Memory B cell (primary cell): ENCODE measurements around the gene KIAA0513.

Experiments
- ATAC-seq: fragments of 150-1000 bp; cut with Tn5 transposase; 2 replicates; pipeline ENCODE4 v1.10.0; 2021; ENCODE audit warnings: low read depth, mild to moderate bottlenecking, moderate library complexity
- DNase-seq, 2 donors: peaks; one replicate each; pipeline ENCODE4 v3.0.0; 2022; ENCODE audit warnings: low spot score in 2 of 2
- H3K27ac Mint-ChIP-seq: one replicate; pipeline ENCODE4 v1.8.0; 2022; ENCODE audit warnings: mild to moderate bottlenecking, moderate library complexity, mixed read lengths
- H3K27me3 Mint-ChIP-seq: one replicate; pipeline ENCODE4 v1.8.0; 2022; ENCODE audit warnings: mixed read lengths
- H3K36me3 Mint-ChIP-seq: one replicate; pipeline ENCODE4 v1.8.0; 2022; ENCODE audit warnings: mild to moderate bottlenecking, mixed read lengths
- H3K4me1 Mint-ChIP-seq: one replicate; pipeline ENCODE4 v1.8.0; 2022; ENCODE audit warnings: mixed read lengths
- H3K4me3 Mint-ChIP-seq: one replicate; pipeline ENCODE4 v1.8.0; 2022; ENCODE audit warnings: mild to moderate bottlenecking, moderate library complexity, mixed read lengths
- H3K9me3 Mint-ChIP-seq: one replicate; pipeline ENCODE4 v1.8.0; 2022; ENCODE audit warnings: mixed read lengths

KIAA0513 gene

GRCh38 chr16:85082173-85083050 is 54.8 kb downstream of the KIAA0513 start:
- peaks cover 21% of the 10 kb centered on the region for H3K4me1 Mint-ChIP-seq
- H3K9me3 Mint-ChIP-seq, result no peaks in the 10 kb centered on the region
- peaks cover 1% of the 10 kb centered on the region for H3K36me3 Mint-ChIP-seq
- DNase-seq, result peak in 1 of 2 donors; percentile 27
- ATAC-seq, result peak; percentile 50
- H3K27me3 Mint-ChIP-seq, result peaks cover 9% of the 10 kb centered on the region
- H3K27ac Mint-ChIP-seq, result no peak overlapping the region
- H3K4me3 Mint-ChIP-seq, result peak overlapping the region; percentile 73

GRCh38 chr16:85083051-85083639 is 55.5 kb downstream of the KIAA0513 start:
- Mint-ChIP-seq H3K4me3 (peak overlapping the region; percentile 73), H3K36me3 (peaks cover 1% of the 10 kb centered on the region), H3K4me1 (peaks cover 21% of the 10 kb centered on the region), H3K9me3 (no peaks in the 10 kb centered on the region), H3K27ac (no peak overlapping the region), H3K27me3 (peaks cover 9% of the 10 kb centered on the region)
- DNase-seq, result no peak
- ATAC-seq, result peak; percentile 41

GRCh38 chr16:85084841-85085510 is 57.4 kb downstream of the KIAA0513 start:
- H3K27ac Mint-ChIP-seq, result no peak overlapping the region
- peaks cover 1% of the 10 kb centered on the region for H3K36me3 Mint-ChIP-seq

GRCh38 chr16:85085721-85086120 is 58.1 kb downstream of the KIAA0513 start:
- DNase-seq, result no peak
- ATAC-seq, result no peak
- H3K27ac Mint-ChIP-seq, result no peak overlapping the region
- H3K36me3 Mint-ChIP-seq, result peaks cover 1% of the 10 kb centered on the region
- H3K9me3 Mint-ChIP-seq, result no peaks in the 10 kb centered on the region
- H3K27me3 Mint-ChIP-seq, result peaks cover 14% of the 10 kb centered on the region
- H3K4me1 Mint-ChIP-seq, result peaks cover 21% of the 10 kb centered on the region
- H3K4me3 Mint-ChIP-seq, result no peak overlapping the region

More at GRCh38 chr16:85084841-85085510, 57.4 kb downstream of the KIAA0513 start:
- H3K27me3 Mint-ChIP-seq, result peaks cover 12% of the 10 kb centered on the region
- DNase-seq, result no peak
- no peak overlapping the region for H3K4me3 Mint-ChIP-seq
- H3K4me1 Mint-ChIP-seq, result peaks cover 21% of the 10 kb centered on the region
- H3K9me3 Mint-ChIP-seq, result no peaks in the 10 kb centered on the region
- no peak for ATAC-seq

GRCh38 chr16:85086347-85087291 is 59.0 kb downstream of the KIAA0513 start:
- Mint-ChIP-seq H3K9me3 (no peaks in the 10 kb centered on the region), H3K36me3 (peaks cover 1% of the 10 kb centered on the region), H3K4me3 (no peak overlapping the region), H3K27me3 (peaks cover 14% of the 10 kb centered on the region), H3K27ac (no peak overlapping the region), H3K4me1 (peaks cover 21% of the 10 kb centered on the region)
- peak; percentile 81 for ATAC-seq
- peak; percentile 61 to 74 for DNase-seq

- no peak for DNase-seq
- H3K27ac Mint-ChIP-seq, result no peak overlapping the region
- H3K36me3 Mint-ChIP-seq, result peaks cover 1% of the 10 kb centered on the region
These were observed 60.4 kb downstream of the KIAA0513 start for GRCh38 chr16:85087899-85088569.

GRCh38 chr16:85088570-85089199 is 61.1 kb downstream of the KIAA0513 start:
- Mint-ChIP-seq H3K9me3 (no peaks in the 10 kb centered on the region), H3K27ac (no peak overlapping the region), H3K4me3 (no peak overlapping the region), H3K36me3 (peaks cover 1% of the 10 kb centered on the region), H3K4me1 (peaks cover 12% of the 10 kb centered on the region), H3K27me3 (peaks cover 11% of the 10 kb centered on the region)
- ATAC-seq (no peak), DNase-seq (no peak)

More at GRCh38 chr16:85087899-85088569, 60.4 kb downstream of the KIAA0513 start:
- Mint-ChIP-seq H3K4me3 (no peak overlapping the region), H3K27me3 (peaks cover 11% of the 10 kb centered on the region), H3K4me1 (peaks cover 17% of the 10 kb centered on the region), H3K9me3 (no peaks in the 10 kb centered on the region)
- ATAC-seq, result no peak

GRCh38 chr16:85089525-85089924 is 61.9 kb downstream of the KIAA0513 start:
- peaks cover 11% of the 10 kb centered on the region for H3K4me1 Mint-ChIP-seq
- no peak overlapping the region for H3K4me3 Mint-ChIP-seq
- no peaks in the 10 kb centered on the region for H3K9me3 Mint-ChIP-seq
- no peak overlapping the region for H3K27ac Mint-ChIP-seq
- DNase-seq (no peak), ATAC-seq (no peak)
- peaks cover 1% of the 10 kb centered on the region for H3K36me3 Mint-ChIP-seq
- peaks cover 14% of the 10 kb centered on the region for H3K27me3 Mint-ChIP-seq

- H3K27me3 Mint-ChIP-seq, result peaks cover 12% of the 10 kb centered on the region
- H3K9me3 Mint-ChIP-seq, result no peaks in the 10 kb centered on the region
- ATAC-seq, result no peak
- peaks cover 7% of the 10 kb centered on the region for H3K4me1 Mint-ChIP-seq
- H3K4me3 Mint-ChIP-seq, result no peak overlapping the region
- no peak for DNase-seq
- no peaks in the 10 kb centered on the region for H3K36me3 Mint-ChIP-seq
- no peak overlapping the region for H3K27ac Mint-ChIP-seq
These were observed 62.6 kb downstream of the KIAA0513 start for GRCh38 chr16:85090181-85090580.

GRCh38 chr16:85090873-85091521 is 63.4 kb downstream of the KIAA0513 start:
- no peak overlapping the region for H3K4me3 Mint-ChIP-seq
- no peaks in the 10 kb centered on the region for H3K36me3 Mint-ChIP-seq
- H3K4me1 Mint-ChIP-seq, result peaks cover 4% of the 10 kb centered on the region
- H3K27me3 Mint-ChIP-seq, result peaks cover 10% of the 10 kb centered on the region
- H3K27ac Mint-ChIP-seq, result no peak overlapping the region
- no peaks in the 10 kb centered on the region for H3K9me3 Mint-ChIP-seq
- ATAC-seq (no peak), DNase-seq (no peak)

GRCh38 chr16:85091522-85091910 is 63.9 kb downstream of the KIAA0513 start:
- ATAC-seq (no peak), DNase-seq (no peak)
- no peaks in the 10 kb centered on the region for H3K9me3 Mint-ChIP-seq
- peaks cover 10% of the 10 kb centered on the region for H3K27me3 Mint-ChIP-seq
- H3K27ac Mint-ChIP-seq, result no peak overlapping the region
- no peaks in the 10 kb centered on the region for H3K36me3 Mint-ChIP-seq
- no peak overlapping the region for H3K4me3 Mint-ChIP-seq
- H3K4me1 Mint-ChIP-seq, result peaks cover 4% of the 10 kb centered on the region

GRCh38 chr16:85092309-85092708 is 64.7 kb downstream of the KIAA0513 start:
- Mint-ChIP-seq H3K27me3 (peaks cover 10% of the 10 kb centered on the region), H3K4me3 (no peak overlapping the region), H3K27ac (no peak overlapping the region), H3K36me3 (no peaks in the 10 kb centered on the region), H3K9me3 (no peaks in the 10 kb centered on the region), H3K4me1 (no peaks in the 10 kb centered on the region)
- ATAC-seq (no peak), DNase-seq (no peak)
